ENCODE measurements around the gene CDKN1A.

CDKN1A gene

GRCh38 chr6:36634317-36635108 is 44.0 kb upstream of the CDKN1A start:
- Histone ChIP-seq H3K4me3 (replicated peaks; ENCODE audit: low read depth, low read length) (no peak overlapping the region), H3K27me3 (replicated peaks; ENCODE audit: control insufficient read depth, insufficient read depth, low read length) (no peaks in the 10 kb centered on the region), H3K36me3 (ENCODE audit: control insufficient read depth, insufficient read depth, low read length) (no peaks in the 10 kb centered on the region)
- DNase-seq (ENCODE audit: extremely low read depth, insufficient read length), result no peak
- no peak for TF ChIP-seq CTCF (IDR thresholded peaks at IDR 0.05; ENCODE audit: insufficient read depth, low read length, poor library complexity, severe bottlenecking)

GRCh38 chr6:36636283-36636682 is 42.2 kb upstream of the CDKN1A start:
- Histone ChIP-seq H3K36me3 (ENCODE audit: control insufficient read depth, insufficient read depth, low read length) (no peaks in the 10 kb centered on the region), H3K4me3 (replicated peaks; ENCODE audit: low read depth, low read length) (no peak overlapping the region), H3K27me3 (replicated peaks; ENCODE audit: control insufficient read depth, insufficient read depth, low read length) (no peaks in the 10 kb centered on the region)
- no peak for TF ChIP-seq CTCF (IDR thresholded peaks at IDR 0.05; ENCODE audit: insufficient read depth, low read length, poor library complexity, severe bottlenecking)
- no peak for DNase-seq (ENCODE audit: extremely low read depth, insufficient read length)

GRCh38 chr6:36636687-36637418 is 41.7 kb upstream of the CDKN1A start:
- H3K27me3 ChIP-seq (replicated peaks; ENCODE audit: control insufficient read depth, insufficient read depth, low read length), result no peaks in the 10 kb centered on the region
- H3K36me3 ChIP-seq (ENCODE audit: control insufficient read depth, insufficient read depth, low read length), result no peaks in the 10 kb centered on the region
- H3K4me3 ChIP-seq (replicated peaks; ENCODE audit: low read depth, low read length), result no peak overlapping the region
- no peak for DNase-seq (ENCODE audit: extremely low read depth, insufficient read length)
- no peak for TF ChIP-seq CTCF (IDR thresholded peaks at IDR 0.05; ENCODE audit: insufficient read depth, low read length, poor library complexity, severe bottlenecking)

GRCh38 chr6:36638579-36638978 is 39.9 kb upstream of the CDKN1A start:
- Histone ChIP-seq H3K27me3 (replicated peaks; ENCODE audit: control insufficient read depth, insufficient read depth, low read length) (no peaks in the 10 kb centered on the region), H3K4me3 (replicated peaks; ENCODE audit: low read depth, low read length) (no peak overlapping the region), H3K36me3 (ENCODE audit: control insufficient read depth, insufficient read depth, low read length) (no peaks in the 10 kb centered on the region)
- DNase-seq (ENCODE audit: extremely low read depth, insufficient read length), result no peak
- TF ChIP-seq CTCF (IDR thresholded peaks at IDR 0.05; ENCODE audit: insufficient read depth, low read length, poor library complexity, severe bottlenecking), result no peak

- no peak for DNase-seq (ENCODE audit: extremely low read depth, insufficient read length)
- no peaks in the 10 kb centered on the region for H3K27me3 ChIP-seq (replicated peaks; ENCODE audit: control insufficient read depth, insufficient read depth, low read length)
Measured at GRCh38 chr6:36639171-36639808, 39.2 kb upstream of the CDKN1A start.

More at GRCh38 chr6:36639171-36639808, 39.2 kb upstream of the CDKN1A start:
- Histone ChIP-seq H3K36me3 (ENCODE audit: control insufficient read depth, insufficient read depth, low read length) (no peaks in the 10 kb centered on the region), H3K4me3 (replicated peaks; ENCODE audit: low read depth, low read length) (no peak overlapping the region)
- no peak for TF ChIP-seq CTCF (IDR thresholded peaks at IDR 0.05; ENCODE audit: insufficient read depth, low read length, poor library complexity, severe bottlenecking)
